Kidney (tissue), 14 donors: Measurements from ENCODE around the gene SYT15. TPM values are rescaled to one million over a fixed set of nuclear protein-coding genes. Genes with fewer than 3 reads are reported as not detected.

Experiments used
- DNase-seq, 5 donors: peaks; one replicate each; pipeline ENCODE4 v3.0.0-alpha.2; 2013 to 2020
- FAIRE-seq: peaks from 2 replicates; lab custom pipeline; 2012; peaks lifted over from hg19 to GRCh38; lab: Jason Lieb, UNC
- H3K27ac ChIP-seq, 2 donors: one replicate each; pipeline ENCODE4 v1.7.0; 2013; ENCODE audit warnings: low read depth in 2 of 2, low read length in 2 of 2, inconsistent platforms in 1 of 2
- H3K27me3 ChIP-seq: one replicate; pipeline ENCODE4 v1.7.1; 2013; ENCODE audit warnings: low read length, inconsistent platforms; ENCODE audit not compliant: control insufficient read depth, insufficient read depth
- H3K36me3 ChIP-seq, 3 donors: one replicate each; pipeline versions ENCODE4 v1.7.0 to v1.7.1; 2013; ENCODE audit warnings: low read length in 3 of 3, control low read depth in 1 of 3, inconsistent platforms in 1 of 3; ENCODE audit not compliant: insufficient read depth in 3 of 3, control insufficient read depth in 2 of 3
- H3K4me1 ChIP-seq, 3 donors: one replicate each; pipeline versions ENCODE4 v1.7.0 to v1.7.1; 2013; ENCODE audit warnings: low read length in 3 of 3, inconsistent platforms in 1 of 3, low read depth in 1 of 3; ENCODE audit not compliant: control insufficient read depth in 2 of 3, insufficient read depth in 2 of 3
- H3K4me3 ChIP-seq, 3 donors: one replicate each; pipeline versions ENCODE4 v1.7.0 to v1.8.1; 2013; ENCODE audit warnings: low read length in 3 of 3, control low read depth in 1 of 3, inconsistent platforms in 1 of 3
- H3K9ac ChIP-seq, 3 donors: one replicate each; pipeline versions ENCODE4 v1.7.0 to v1.7.1; 2013; ENCODE audit warnings: low read length in 3 of 3, control low read depth in 1 of 3, inconsistent platforms in 1 of 3
- H3K9me3 ChIP-seq, 3 donors: one replicate each; pipeline versions ENCODE4 v1.7.0 to v1.7.1; 2013; ENCODE audit warnings: low read length in 3 of 3, control low read depth in 1 of 3, inconsistent platforms in 1 of 3; ENCODE audit not compliant: control insufficient read depth in 2 of 3, insufficient read depth in 1 of 3
- CTCF ChIP-seq: IDR thresholded peaks from 3 replicates; pipeline ENCODE4 v1.5.1; 2012; ENCODE audit warnings: mild to moderate bottlenecking, moderate library complexity, borderline replicate concordance; ENCODE audit not compliant: insufficient read depth; ENCODE audit errors: extremely low read depth
- intact Hi-C: fragments of 100-400 bp; cut with DNase I; formaldehyde crosslinking; loops from one replicate; pipeline ENCODE4 v1.11.1; 2022
- polyA plus RNA-seq: library from polyadenylated mRNA; stranded (reverse); fragments of 350-450 nt; fragmentation: Illumina TruSeq; extraction: RNeasy Lipid Tissue Mini Kit (QIAGEN cat#74804); gene quantifications from one replicate; pipeline ENCODE4 v1.2.3, GENCODE V29; 2014; ENCODE audit warnings: low read depth, low replicate concordance; ENCODE audit not compliant: insufficient read depth
- total RNA-seq: library from RNA; stranded (reverse); fragmentation: NEBNext Ultra II Directional; extraction: Animal tissue kit (Norgen Biotek cat#: 25700); gene quantifications from one replicate; pipeline ENCODE4 v1.2.1, GENCODE V29; 2021
- donor health status: control.
- donor health status: control.
- donor health status: control.
- donor health status: control.
- donor health status: control.
- donor health status: DM: yes; HTN: yes; CAD: no.
- donor health status: Normal renal cell carcinoma (clear cell type).

SYT15 gene
- total and polyA plus RNA-seq, 2 donors from 2014 or later: 2.1 to 12.7 TPM

DNA sequence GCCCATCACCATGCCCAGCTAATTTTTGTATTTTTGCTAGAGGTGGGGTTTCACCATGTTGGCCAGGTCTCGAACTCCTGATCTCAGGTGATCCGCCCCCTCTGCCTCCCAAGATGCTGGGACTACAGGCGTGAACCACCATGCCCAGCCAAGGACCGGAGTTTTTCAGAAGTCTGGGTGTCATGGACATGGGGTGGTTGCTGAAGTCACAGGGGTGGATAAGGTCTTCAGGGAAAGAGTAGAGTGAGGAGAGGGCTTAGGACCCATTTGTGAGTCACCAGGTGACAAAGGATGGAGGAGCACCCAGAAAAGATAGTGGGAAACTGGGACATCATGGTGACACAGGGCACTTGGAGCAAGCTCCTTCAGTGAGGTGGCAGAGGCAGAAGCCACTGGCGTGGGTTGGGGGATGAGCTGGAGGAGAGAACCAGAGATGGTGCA is 19.7 kb upstream of the SYT15 start:
- Histone ChIP-seq H3K4me3 (no peak overlapping the region), H3K36me3 (no peaks in the 10 kb centered on the region), H3K4me1 (peaks cover 0 to 2% (median 0%) of the 10 kb centered on the region in 3 donors), H3K27ac (no peak overlapping the region), H3K9ac (no peak overlapping the region), H3K9me3 (no peaks in the 10 kb centered on the region), H3K27me3 (no peaks in the 10 kb centered on the region)
- DNase-seq (peak in 2 of 5 donors; percentile 35 to 52), FAIRE-seq (no peak)
- intact Hi-C loops: no loop called here
- no peak for TF ChIP-seq CTCF

DNA sequence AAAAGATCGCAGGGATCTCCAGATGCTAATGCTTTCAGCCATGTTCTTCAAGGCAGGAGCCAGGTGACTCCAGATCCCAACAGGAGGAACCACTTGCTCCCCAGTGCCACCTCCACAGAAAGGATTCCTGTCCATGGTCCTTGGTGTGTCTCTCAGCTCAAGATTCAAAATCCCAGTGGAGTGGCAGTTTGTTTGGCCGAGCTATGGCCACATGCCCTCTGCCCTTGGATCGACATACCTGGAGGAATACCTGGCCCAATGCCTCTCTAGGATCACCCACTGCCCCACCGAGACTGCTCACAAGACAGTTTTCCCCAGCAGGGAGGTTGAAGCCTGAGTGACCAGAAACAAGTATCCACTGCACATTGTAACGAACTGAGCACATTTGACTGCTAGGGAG is 18.5 kb upstream of the SYT15 start:
- H3K4me3 ChIP-seq: no peak overlapping the region
- H3K27ac ChIP-seq: no peak overlapping the region
- no peaks in the 10 kb centered on the region for H3K9me3 ChIP-seq
- intact Hi-C loops: no loop called here
- no peaks in the 10 kb centered on the region for H3K36me3 ChIP-seq
- DNase-seq (peak in 1 of 5 donors; percentile 45), FAIRE-seq (no peak)
- TF ChIP-seq CTCF: no peak
- H3K27me3 ChIP-seq: no peaks in the 10 kb centered on the region
- peaks cover 0 to 2% (median 0%) of the 10 kb centered on the region in 3 donors for H3K4me1 ChIP-seq
- no peak overlapping the region for H3K9ac ChIP-seq

DNA sequence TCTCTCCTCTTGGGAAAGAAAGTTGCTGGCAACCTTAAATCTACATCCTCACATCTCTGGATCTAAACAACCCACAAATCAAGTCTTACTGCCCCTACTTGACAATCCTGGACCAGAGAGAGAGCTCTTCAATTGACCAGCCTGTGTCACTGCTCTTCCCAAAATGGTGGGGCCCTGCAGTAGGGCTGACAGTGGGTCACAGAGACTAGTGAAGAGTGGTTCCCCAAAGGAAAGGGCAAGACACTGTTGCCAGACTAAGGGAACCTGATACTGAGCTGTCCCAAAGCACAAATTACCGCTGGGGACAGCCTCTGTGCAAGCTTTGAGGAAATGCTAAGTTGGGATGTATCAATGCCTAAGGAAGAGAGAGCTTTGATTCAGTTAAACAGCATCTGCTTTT is 18.0 kb upstream of the SYT15 start:
- no peak for TF ChIP-seq CTCF
- H3K4me1 ChIP-seq: peaks cover 0 to 2% (median 0%) of the 10 kb centered on the region in 3 donors
- intact Hi-C loops: no loop called here
- DNase-seq (peak in 1 of 5 donors; percentile 33), FAIRE-seq (no peak)
- H3K27ac ChIP-seq: no peak overlapping the region
- no peaks in the 10 kb centered on the region for H3K9me3 ChIP-seq
- H3K4me3 ChIP-seq: no peak overlapping the region
- no peak overlapping the region for H3K9ac ChIP-seq
- H3K36me3 ChIP-seq: no peaks in the 10 kb centered on the region
- no peaks in the 10 kb centered on the region for H3K27me3 ChIP-seq
